COR-L47 (cell line): ENCODE results near the gene GMDS.

Experiments
- DNase-seq: peaks from one replicate; lab custom pipeline; 2025; lab: John Stamatoyannopoulos, UW

The GMDS gene

DNA sequence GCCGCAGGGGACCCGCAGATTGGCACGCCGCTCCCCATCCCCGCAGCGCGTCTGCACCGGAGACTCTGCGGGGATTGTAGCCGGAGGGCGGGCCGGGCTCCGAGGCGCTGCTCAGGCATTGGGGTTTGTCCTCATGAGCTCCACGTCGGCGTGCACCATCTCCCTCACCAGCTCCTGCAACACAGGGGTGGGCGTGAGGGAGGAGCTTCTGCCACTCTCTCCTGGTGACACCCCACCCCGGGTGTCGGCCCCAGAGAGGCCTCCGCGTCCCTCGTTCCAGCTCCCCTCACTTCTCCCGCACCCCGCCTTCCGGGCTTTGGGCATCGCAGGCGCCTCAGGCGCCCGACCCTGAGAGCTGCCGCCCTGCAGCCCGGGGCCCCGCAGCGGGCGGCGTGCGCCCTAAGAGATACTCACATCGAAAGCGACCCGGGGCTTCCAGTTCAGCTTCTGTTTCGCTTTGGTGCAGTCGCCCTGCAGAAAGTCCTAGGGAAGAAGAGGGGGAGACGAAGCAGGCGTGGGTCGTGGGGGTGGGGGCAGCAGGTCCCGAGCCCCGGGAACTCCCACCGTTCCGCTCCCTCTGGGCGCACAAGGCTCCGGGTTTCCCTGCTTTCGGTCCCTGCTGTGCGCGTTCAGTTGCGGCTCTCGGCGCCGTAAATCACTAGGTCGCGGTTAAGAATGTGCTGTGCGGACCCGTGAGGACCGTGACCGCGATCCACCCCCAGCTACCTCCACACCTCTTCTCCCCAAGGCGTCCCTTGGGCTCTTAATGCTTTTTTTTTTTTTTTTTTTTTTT, 621.2 kb downstream of the GMDS start:
- DNase-seq = no peak

DNA sequence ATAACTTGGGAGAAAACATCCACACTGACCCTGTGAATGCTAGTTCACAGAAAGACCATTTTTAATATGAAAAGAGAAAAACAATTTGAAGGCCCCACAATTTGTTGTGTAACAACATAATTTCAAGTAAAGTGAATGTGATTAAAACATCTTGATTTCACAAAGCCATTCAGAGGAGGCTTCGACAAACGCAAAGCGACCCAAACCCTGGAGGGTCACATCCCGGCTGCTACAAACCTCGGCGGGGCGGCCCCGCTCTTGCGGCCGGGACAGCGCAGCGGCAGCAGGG, 621.7 kb downstream of the GMDS start:
- DNase-seq = no peak

DNA sequence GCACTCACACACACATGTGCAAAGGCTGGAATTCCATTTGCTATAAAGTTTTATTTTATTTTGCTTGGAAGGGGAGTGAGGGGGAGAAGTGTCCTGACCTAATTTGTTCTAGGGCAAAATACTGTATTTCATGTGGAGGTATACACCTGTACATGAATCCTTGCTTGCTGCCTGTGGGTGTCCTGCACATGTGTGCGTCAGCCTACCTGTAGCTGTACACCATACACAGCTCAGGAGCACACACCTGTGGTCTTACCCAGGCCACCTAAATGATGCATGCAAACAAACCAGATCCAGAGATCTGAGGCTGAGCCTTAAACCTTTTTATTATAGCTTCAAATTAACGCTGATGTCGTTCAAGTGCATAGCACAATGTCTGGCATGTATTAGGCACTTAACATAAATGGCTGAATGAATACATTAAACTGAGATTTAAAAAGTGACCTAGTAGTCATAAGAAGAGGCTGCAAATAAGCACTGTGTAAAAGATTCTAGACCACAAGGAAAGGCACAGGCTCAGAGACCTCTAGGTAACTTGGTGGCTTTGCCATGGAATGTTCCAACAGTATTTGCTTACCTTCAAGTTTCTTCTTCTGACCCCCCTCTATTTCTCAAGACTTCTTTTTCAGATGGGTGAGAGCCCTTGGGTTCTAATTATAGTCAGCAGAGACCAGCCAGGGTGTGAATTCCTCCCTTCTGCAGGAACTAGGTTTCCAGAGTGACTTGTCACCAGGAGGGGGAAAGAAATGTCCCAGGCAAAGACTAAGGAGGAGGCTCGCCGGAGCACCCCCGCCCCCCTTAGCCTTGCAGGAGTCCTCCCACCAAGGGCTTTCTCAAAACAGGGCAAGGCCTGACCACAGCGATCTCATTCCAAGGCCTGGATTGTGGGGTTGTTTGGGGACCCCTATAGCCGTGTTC, 622.3 kb downstream of the GMDS start:
- no peak for DNase-seq

DNA sequence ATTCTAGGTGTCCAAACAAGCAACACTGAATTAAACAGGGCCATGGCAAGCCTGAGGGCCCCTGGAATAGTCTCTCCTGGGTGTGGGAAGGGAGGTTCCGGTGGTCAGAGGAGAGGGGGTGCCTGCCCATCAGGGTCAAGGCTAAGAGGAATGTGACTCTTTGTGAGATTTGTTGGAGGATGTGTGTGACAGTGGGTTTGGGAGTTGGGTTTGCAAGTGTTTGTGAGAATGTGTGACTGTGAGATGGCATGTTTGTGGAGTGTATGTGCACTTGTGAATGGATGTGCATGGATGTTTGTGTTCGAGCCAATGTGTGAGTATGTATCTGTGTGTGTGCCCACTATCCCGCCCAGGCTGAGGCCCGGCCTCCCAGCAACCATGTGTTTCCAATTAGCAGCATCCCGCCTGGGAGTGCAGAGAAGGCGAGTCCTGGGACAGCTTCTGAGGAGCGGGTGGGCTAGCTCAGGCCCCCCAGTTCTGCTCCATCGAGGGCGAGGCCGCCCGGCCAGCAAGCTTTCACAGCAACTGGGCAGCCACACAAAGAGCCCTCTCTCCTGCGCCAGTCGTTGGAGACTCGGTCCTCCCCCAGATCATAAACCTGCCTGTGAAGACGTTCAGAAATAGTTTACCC, 623.1 kb downstream of the GMDS start:
- no peak for DNase-seq

DNA sequence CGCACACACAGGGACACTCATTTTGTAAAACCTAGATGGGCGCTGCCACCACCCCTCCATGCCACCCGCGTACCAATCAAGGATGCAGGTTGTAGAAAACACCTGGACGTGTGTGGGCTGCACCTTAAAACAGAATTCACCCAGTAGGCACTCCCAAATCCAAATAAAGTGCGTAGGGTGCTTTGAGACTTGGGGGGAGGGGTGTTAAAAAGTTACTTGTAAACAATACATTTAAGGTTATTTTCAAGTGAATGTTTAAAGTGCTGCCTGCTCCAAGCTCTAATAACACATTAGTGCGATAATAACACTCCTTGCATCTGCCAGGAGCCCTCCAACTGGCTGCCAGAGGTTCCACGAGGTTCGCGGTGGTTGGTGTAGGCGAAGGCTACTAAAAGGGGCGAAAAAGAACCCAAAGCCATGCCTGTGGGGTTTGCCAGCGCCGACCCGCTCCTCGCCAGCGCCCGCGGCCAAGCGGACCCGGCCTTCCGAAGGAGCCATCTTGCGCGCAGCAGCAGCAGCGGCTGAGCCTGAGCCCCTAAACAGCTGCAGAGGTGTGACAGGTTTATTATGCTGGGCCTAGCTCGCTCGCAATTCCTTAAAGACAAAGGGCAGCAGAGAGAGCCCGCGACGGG, 624.2 kb downstream of the GMDS start:
- DNase-seq = no peak

DNA sequence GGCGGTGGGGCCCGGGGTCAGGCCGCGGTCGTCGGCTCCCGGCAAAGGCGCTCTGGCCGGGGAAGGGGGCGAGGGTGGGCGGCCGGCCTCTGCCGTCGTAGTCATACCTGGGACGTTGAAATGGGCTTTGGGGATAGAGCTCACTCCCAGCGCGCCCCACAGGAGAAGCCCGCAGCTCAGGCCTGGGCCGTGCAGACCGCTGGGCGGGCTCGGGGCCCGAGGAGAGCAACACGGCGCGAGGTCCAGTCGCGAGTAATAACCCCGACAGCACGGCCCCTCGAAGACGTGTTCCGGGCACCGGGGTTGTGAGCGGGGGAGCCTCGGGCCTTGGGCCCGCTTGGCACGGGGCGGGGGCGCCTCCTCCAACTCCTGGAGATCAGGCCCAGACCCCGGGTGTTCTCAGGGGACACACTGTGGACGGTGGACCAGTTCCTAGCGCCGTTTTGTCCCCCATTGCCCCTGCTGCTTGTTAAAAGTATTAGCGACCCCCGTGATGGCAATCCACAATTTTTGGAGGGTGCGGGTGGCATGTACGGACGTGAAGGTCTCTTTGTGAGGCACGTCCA, 624.8 kb downstream of the GMDS start:
- DNase-seq = no peak

DNA sequence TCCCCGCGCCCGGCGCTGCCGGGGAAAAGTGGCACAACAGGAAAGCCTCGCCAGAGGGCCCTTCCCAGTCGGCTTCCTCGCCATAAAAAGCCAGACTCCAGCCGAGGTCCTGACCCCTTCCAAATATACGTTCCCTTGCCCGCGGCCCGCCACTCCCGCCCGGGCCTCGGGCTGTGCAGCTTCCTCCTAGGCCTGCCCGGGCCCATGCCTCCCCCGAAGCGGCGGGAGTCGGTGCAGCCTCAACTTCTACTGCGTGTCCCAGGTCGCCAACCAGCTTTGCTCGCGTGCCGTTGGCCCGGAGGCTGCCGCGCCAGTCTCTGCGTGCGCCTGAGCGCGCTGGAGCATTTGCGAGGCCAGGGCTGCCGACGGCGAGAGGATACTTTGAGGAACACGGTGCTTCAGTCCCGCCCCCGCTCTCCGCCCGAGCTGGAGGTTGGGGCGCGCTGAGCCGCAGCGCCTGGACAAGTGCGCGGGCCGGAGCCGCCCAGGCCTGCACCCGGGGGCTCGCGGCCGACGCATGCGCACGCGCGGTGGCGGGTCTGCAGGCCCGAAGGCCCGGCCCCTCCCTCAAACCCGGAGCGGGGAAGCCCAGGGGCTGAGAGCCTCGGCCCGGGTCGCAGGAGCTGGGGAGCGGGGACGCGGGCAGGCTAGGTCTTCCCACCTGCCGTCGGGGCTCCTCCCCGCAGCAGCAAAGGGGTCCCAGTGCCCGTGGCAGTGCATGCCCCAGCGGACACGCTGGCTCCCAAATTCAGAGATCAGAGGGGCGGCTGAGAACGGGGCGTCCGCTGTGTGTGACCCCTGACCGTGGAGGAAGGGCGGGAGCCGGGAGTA, 625.5 kb downstream of the GMDS start:
- DNase-seq = no peak

DNA sequence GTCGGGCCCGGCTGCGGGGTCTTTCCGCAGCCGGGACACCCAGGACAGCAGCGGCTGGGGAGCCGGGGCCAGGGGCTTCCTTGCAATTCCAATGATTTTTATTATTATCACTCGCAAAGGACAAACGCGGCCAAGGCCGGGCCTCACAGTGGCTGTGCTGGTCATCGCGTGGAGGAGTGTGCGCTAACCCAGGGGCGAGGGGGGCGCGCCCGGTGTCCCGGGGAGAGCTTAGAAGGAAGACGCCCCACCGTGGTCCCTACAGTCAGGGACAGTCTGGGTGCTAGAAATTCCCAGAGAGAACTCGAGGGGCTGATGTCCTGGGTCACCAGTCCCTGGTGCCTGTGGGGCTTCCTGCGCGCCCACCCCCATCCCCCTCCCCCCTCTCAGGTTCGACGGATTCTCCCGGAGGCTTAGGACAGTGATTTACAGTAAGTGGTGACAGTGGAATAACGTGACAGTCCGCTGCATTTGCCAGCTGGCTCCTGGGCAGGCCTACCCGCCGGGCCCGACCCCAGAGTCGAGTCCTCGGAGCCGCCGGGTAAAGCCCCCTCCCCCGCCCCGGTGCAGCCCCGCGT, 626.2 kb downstream of the GMDS start:
- no peak for DNase-seq

DNA sequence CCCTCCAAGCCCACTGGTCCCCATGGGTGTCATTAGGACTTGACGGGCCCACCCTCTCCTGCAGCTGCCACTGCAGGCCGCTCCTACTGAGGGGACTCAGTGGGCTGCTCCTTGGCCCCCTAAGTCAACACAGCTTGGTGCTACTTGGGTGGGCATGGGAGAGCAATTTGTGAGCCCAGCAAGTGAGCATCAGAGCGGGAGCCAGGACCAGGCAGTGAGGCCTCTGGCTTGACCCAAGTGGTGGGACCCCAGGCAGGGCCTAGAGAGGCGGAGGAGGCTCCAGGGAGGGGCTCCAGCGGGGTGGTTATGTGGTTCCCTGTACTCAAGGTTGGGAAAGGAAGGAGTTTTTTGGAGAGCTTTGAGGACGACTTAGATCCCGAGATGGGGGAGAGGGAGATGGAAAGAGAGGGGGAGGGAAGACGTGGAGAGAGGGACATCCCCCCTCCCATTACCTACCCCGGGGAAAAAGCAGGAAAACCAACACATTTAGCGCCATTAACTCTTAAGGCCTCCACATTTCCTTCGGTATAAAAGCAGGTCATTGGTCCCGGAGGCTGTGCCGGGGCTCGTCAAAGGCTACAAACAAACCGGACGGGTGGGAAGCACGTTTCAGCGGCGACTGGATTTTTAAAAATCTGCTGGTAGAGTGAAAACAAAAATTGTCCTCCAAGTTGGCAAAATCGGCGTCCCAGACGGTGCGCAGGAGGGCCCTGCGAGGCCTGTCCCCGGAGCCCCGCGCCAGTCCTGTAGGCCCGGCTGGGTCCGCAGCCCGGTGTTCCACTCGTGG, 626.9 kb downstream of the GMDS start:
- DNase-seq = no peak

DNA sequence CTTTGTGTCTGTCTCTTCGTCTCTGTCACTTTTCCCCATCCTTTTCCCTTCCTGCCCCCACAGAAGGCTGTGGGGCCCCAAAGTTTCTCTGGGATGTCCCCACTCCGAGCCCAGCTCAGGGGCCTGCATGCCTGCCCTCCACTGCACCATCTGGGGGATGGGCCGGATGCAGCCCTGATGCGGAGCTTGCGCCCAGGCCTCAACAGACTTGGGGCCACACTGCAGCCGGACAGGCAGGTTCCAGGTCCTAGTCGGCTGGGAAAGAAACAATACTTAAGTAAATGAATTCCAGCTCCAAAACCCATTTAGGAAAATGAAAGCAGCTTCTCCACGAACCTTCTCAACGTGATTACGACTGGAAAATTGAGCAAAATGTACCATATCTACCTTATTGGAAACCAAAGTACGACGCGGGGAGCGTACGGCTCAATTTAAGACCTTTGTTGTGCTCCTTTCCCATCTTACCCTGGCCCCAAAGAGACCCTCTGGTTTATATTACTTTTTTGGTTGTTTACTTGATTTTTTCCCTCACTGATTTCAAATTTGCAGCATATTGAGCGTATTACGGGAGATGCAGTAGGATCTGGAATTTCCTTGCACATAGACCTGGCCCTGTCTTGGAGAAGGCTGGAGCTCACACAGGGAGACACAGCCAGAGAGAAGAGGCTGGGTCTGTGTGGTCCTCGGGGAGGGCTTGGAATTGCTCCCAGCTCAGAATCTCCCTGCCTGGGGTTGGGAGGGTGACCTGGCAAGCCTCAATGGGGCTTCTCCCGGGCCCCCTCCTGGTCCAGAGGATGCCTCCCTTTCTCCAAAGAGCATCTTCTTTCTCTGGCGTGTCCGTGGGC, 627.7 kb downstream of the GMDS start:
- no peak for DNase-seq

DNA sequence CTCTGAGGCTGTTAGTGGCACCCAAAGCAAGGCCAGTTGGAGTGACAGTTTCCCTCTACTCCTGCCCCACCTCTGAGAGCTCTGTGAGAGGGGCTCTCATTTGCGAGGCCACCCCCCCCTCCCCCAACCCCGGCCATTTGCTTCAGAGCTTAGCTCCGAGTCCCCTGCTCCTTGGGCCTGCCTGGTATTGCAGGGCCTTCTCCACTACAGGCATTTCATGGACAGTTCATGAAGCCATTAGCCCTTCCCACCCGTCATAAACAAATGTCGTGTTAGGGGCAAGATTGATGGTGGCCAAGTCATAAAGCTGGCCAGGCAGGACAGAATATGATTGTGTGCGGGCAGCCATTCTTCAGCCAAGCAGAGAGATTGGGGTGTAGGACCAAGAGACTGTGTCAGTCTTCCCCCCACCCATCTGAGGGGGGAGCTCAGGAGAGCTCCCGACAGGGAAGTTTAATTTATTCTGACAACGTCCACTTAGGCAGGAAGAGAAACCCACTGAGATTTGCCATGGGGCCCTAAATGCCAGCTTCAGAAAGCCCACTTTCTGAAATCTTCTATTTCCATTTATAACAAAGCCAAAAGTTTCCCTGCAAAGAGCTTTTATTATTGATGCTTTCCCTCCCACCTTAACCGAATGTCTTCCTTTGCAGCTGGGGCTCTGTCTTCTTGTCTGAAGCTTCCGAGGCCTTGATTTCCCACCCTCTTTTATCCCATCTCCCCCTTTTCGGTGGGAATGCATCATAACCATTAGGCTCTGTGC, 628.5 kb downstream of the GMDS start:
- DNase-seq = no peak

DNA sequence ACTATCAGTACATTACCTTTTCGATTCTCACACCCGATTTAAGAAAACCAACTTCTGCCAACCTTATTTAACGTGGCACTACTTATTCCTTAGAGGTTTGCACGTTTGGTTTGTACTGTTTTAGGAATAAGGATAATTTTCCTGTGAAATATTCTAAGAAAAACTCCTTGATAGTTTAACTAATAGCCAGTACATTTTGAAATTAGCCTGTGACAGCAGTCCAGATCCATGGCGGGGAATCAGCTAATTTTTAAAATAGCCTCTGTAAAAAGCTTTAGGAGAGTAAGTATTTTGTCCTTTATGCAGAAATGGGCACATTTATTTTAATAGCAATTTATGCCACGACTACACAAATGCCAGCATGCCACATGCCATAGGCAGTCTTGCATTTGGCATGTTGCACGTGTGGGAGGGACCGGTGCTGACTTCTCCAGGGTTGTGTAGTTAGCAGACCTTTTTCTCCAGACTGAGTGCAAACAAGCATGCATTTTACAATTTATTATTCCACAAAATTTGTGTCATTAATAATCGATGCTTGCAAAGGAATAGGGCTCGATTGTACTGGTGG, 629.5 kb downstream of the GMDS start:
- no peak for DNase-seq

DNA sequence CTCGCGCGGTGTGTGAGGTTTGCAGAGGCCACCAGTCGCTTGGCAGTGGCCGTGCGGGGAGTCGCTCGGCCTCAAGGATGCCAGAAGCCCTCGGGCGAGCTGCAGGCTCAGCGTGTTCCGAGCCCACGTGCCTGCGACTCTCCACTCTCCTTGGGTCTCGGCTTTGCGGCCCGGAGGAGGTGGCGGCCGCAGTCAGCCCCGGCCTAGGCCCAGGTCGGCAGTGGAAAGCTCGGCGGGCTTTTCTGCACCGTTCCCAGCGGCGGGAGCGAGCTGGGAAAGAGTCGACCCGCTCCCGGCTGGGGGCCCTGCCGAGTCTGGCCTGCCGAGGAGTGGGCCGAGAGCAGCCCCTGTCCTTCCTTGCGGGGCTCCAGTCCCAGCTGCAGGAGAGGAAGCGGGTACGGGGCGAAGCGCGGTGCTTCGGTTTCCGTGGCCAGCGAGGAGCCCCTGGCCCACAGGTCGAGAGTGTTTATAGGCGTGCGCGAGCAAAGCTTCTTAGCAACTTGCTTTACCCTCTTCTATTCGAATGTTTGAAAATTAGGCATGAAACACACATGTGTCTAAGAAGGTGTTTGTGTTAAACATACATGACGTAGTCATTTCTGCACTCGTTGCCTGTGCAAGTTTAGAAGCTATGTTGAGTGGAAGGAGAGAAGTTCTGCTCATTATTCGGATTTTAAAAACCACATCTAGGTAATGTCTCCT, 630.1 kb downstream of the GMDS start:
- no peak for DNase-seq

DNA sequence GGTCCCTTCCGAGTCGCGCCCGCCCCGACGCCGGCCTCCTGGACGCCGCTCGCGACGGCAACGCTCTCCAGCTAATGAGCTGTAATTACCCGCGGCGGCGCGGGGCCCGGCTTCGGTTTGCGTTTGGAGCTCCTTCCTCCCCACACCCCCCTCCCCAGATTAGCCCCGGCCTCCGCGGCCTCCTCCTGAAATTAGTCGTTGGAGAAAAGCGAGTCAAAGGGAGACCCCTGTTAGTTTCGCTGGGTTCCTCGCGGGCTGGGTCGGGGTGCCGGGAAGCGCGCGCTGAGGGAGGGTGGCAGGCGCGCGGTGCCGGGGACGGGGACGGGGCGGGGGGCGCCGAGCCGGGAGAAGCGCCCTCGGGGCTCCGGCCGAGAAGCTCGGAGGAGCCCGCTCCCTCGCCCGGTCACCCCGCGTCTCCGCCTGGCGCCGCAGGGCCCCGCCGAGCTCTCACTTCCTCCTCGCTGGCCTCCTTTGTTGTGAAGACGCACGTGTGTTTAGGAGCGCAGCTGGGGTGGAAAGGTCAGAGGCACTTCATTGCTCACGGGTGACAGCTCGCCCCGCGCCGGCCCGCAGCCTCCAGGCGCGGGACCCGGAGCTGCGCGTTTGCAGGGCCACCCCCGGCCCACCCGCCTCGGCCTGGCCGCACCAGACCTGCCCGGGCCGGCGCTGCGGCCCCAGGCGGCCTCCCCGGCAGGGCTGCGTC, 630.8 kb downstream of the GMDS start:
- no peak for DNase-seq

DNA sequence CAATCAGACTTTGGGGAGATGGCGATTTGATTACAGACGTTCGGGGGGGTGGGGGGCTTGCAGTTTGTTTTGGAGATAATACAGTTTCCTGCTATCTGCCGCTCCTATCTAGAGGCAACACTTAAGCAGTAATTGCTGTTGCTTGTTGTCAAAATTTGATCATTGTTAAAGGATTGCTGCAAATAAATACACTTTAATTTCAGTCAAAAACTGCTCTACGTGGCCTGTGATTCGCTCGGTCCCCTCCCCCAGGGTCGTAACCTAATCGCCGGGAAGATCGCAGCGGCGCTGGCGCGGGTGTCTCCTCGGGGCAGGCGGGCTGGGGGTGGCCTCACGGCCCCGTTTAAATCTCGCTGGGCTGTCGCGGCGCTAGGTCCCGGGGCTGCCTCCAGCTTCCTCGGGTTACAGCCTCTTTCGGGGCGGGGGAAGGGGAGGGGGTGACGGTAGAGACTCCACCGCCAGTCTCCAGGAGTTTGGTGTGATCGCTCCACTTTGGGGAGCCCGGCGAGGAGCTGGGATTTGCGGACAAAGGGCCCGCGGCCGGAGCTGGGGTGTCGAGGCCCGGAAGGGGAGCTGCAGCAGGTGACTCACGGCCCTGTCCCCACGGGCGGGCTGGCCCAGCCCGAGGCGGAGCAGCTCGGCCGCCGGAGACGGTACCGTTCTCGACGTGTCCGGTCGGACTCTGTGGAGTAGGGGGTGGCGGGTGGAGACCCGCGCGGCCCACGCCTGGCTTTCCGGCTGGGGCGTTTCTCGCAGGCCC, 631.5 kb downstream of the GMDS start:
- no peak for DNase-seq

DNA sequence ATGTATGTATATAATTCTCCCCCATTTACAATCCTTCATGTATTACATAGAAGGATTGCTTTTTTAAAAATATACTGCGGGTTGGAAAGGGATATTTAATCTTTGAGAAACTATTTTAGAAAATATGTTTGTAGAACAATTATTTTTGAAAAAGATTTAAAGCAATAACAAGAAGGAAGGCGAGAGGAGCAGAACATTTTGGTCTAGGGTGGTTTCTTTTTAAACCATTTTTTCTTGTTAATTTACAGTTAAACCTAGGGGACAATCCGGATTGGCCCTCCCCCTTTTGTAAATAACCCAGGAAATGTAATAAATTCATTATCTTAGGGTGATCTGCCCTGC, 632.1 kb downstream of the GMDS start:
- DNase-seq = no peak
